Liver (tissue), 3 donors: ENCODE results near the gene ARGFX.

Experiments used
- CTCF ChIP-seq: fragments of 150-350 bp; IDR thresholded peaks from 2 replicates; pipeline ENCODE4 v1.5.1; 2017; ENCODE audit warnings: improper control_type of control experiment, low read depth, low read length; ENCODE audit not compliant: missing input control
- EGR1 ChIP-seq, 2 donors: IDR thresholded peaks; 2 replicates each; pipeline ENCODE4 v1.6.1; 2016 to 2018; ENCODE audit warnings: antibody characterized with exemption in 2 of 2, low read depth in 2 of 2
- GABPA ChIP-seq, 2 donors: IDR thresholded peaks in 1 of 2; conservative IDR thresholded peaks in 1 of 2; 2 replicates each; pipeline ENCODE4 v1.6.1; 2016; ENCODE audit warnings: antibody characterized with exemption in 2 of 2, mild to moderate bottlenecking in 1 of 2, moderate library complexity in 1 of 2
- HNF4A ChIP-seq, 2 donors: conservative IDR thresholded peaks; 2 replicates each; pipeline ENCODE4 v1.6.1; 2016; ENCODE audit warnings: antibody characterized with exemption in 2 of 2, mild to moderate bottlenecking in 2 of 2
- JUND ChIP-seq, 2 donors: IDR thresholded peaks; 2 replicates each; pipeline ENCODE4 v1.6.1; 2016; ENCODE audit warnings: antibody characterized with exemption in 2 of 2
- MAX ChIP-seq: IDR thresholded peaks from 2 replicates; pipeline ENCODE4 v1.6.1; 2016; ENCODE audit warnings: antibody characterized with exemption
- NR2F2 ChIP-seq: IDR thresholded peaks from 2 replicates; pipeline ENCODE4 v1.6.1; 2016; ENCODE audit warnings: antibody characterized with exemption
- RAD21 ChIP-seq, 2 donors: IDR thresholded peaks; 2 replicates each; pipeline ENCODE4 v1.6.1; 2016; ENCODE audit warnings: antibody characterized with exemption in 2 of 2, mild to moderate bottlenecking in 2 of 2
- REST ChIP-seq: IDR thresholded peaks from 2 replicates; pipeline ENCODE4 v1.6.1; 2016; ENCODE audit warnings: antibody characterized with exemption, mild to moderate bottlenecking
- RXRA ChIP-seq, 2 donors: IDR thresholded peaks; 2 replicates each; pipeline ENCODE4 v1.6.1; 2017 to 2018; ENCODE audit warnings: antibody characterized with exemption in 2 of 2, mild to moderate bottlenecking in 1 of 2
- SP1 ChIP-seq: IDR thresholded peaks from 2 replicates; pipeline ENCODE4 v1.6.1; 2018; ENCODE audit warnings: antibody characterized with exemption, mild to moderate bottlenecking
- TAF1 ChIP-seq: conservative IDR thresholded peaks from 2 replicates; pipeline ENCODE4 v1.6.1; 2016; ENCODE audit warnings: antibody characterized with exemption, mild to moderate bottlenecking
- YY1 ChIP-seq: IDR thresholded peaks from 2 replicates; pipeline ENCODE4 v1.6.1; 2016; ENCODE audit warnings: antibody characterized with exemption, mild to moderate bottlenecking
- ZBTB33 ChIP-seq: IDR thresholded peaks from 2 replicates; pipeline ENCODE4 v1.6.1; 2016; ENCODE audit warnings: antibody characterized with exemption
- donor health status: healthy.
- donor health status: healthy.

- TF ChIP-seq CTCF, result no peak
- no peak for TF ChIP-seq GABPA (IDR thresholded peaks at IDR 0.05 in 1 of 2, conservative IDR thresholded peaks at IDR 0.05 in 1 of 2)
- TF ChIP-seq TAF1, result no peak
- no peak for TF ChIP-seq RAD21 (IDR thresholded peaks at IDR 0.05)
- no peak for TF ChIP-seq ZBTB33
- no peak for TF ChIP-seq REST
- no peak for TF ChIP-seq HNF4A (conservative IDR thresholded peaks at IDR 0.05)
- TF ChIP-seq NR2F2, result no peak
- no peak for TF ChIP-seq YY1
- no peak for TF ChIP-seq JUND (IDR thresholded peaks at IDR 0.05)
- TF ChIP-seq SP1, result no peak
- TF ChIP-seq MAX, result no peak
- no peak for TF ChIP-seq RXRA (IDR thresholded peaks at IDR 0.05)
- TF ChIP-seq EGR1 (IDR thresholded peaks at IDR 0.05; ENCODE audit: low read depth in 2 of 2), result no peak
Observed at GRCh38 chr3:121557426-121557934, 10.3 kb upstream of the ARGFX start.
